A673 (cell line): Measurements from ENCODE around the gene KDM4B.

Source experiments
- CTCF ChIP-seq: fragments of 300-800, 200-600 bp; sonication (generic); conservative IDR thresholded peaks from 2 replicates; pipeline ENCODE4 v1.5.1; 2017; ENCODE audit warnings: low read depth, mild to moderate bottlenecking, antibody characterized with exemption, low read length, moderate library complexity, mixed read lengths
- EZH2 ChIP-seq: fragments of 200-600 bp; sonication (generic); IDR thresholded peaks from 2 replicates; pipeline ENCODE4 v1.6.1; 2017; ENCODE audit warnings: borderline replicate concordance, low read depth, mild to moderate bottlenecking, mixed read lengths, antibody characterized with exemption, low read length; ENCODE audit not compliant: poor library complexity, severe bottlenecking

- TF ChIP-seq CTCF (no peak), EZH2 (no peak)
Observed at GRCh38 chr19:5107432-5108122, 138.7 kb downstream of the KDM4B start.
